SJSA1 (cell line): Measurements from ENCODE around the gene TRIP11. TPM values are rescaled to one million over a fixed set of nuclear protein-coding genes. Genes with fewer than 3 reads are reported as not detected.

Source experiments
- DNase-seq, 2 experiments: peaks; one replicate each; pipeline ENCODE4 v3.0.0-alpha.2; 2015 to 2020; ENCODE audit warnings: low spot score in 2 of 2, low read depth in 1 of 2
- H3K27ac ChIP-seq: fragments of 250-450 bp; sonication (Bioruptor Pico); 2 replicates; pipeline ENCODE4 v1.5.1; 2020; ENCODE audit warnings: mild to moderate bottlenecking, moderate library complexity
- H3K27me3 ChIP-seq: fragments of 250-450 bp; sonication (Bioruptor Pico); replicated peaks from 2 replicates; pipeline ENCODE4 v1.5.1; 2020; ENCODE audit warnings: mild to moderate bottlenecking, moderate library complexity
- H3K36me3 ChIP-seq: fragments of 250-450 bp; sonication (Bioruptor Pico); 2 replicates; pipeline ENCODE4 v1.5.1; 2020; ENCODE audit warnings: mild to moderate bottlenecking
- H3K4me1 ChIP-seq: fragments of 250-450 bp; sonication (Bioruptor Pico); replicated peaks from 2 replicates; pipeline ENCODE4 v1.6.1; 2021; ENCODE audit warnings: mild to moderate bottlenecking
- H3K4me3 ChIP-seq: fragments of 250-450 bp; sonication (Bioruptor Pico); 2 replicates; pipeline ENCODE4 v1.5.1; 2020; ENCODE audit warnings: mild to moderate bottlenecking
- H3K9me3 ChIP-seq: fragments of 250-450 bp; sonication (Bioruptor Pico); replicated peaks from 2 replicates; pipeline ENCODE4 v1.5.1; 2020; ENCODE audit warnings: mild to moderate bottlenecking
- total RNA-seq: library from RNA; depleted of rRNA; stranded (reverse); fragments of >200 nt; shearing (Covaris generic); gene quantifications from 2 replicates; pipeline ENCODE4 v1.2.3, GENCODE V29; 2014

The TRIP11 gene
- total RNA-seq, 1 experiment from 2014 or later, result 25.0 TPM

- peak in 1 of 2 experiments; percentile 39 for DNase-seq
- Histone ChIP-seq H3K9me3 (no peaks in the 10 kb centered on the region), H3K36me3 (peaks cover 42% of the 10 kb centered on the region), H3K4me3 (no peak overlapping the region), H3K27ac (no peak overlapping the region), H3K4me1 (no peaks in the 10 kb centered on the region), H3K27me3 (no peaks in the 10 kb centered on the region)
These were observed 42.9 kb downstream of the TRIP11 start for GRCh38 chr14:91996948-91997371.

- H3K36me3 ChIP-seq, result peaks cover 53% of the 10 kb centered on the region
These were observed 52.7 kb downstream of the TRIP11 start for GRCh38 chr14:91987192-91987591.

GRCh38 chr14:91985521-91986255, 54.2 kb downstream of the TRIP11 start:
- DNase-seq, result no peak
- no peaks in the 10 kb centered on the region for H3K27me3 ChIP-seq
- peaks cover 43% of the 10 kb centered on the region for H3K36me3 ChIP-seq
- H3K9me3 ChIP-seq, result no peaks in the 10 kb centered on the region
- H3K4me1 ChIP-seq, result no peaks in the 10 kb centered on the region
- no peak overlapping the region for H3K4me3 ChIP-seq
- H3K27ac ChIP-seq, result no peak overlapping the region

More at GRCh38 chr14:91987192-91987591, 52.7 kb downstream of the TRIP11 start:
- no peaks in the 10 kb centered on the region for H3K27me3 ChIP-seq
- DNase-seq, result no peak
- no peak overlapping the region for H3K4me3 ChIP-seq
- H3K9me3 ChIP-seq, result no peaks in the 10 kb centered on the region
- H3K27ac ChIP-seq, result no peak overlapping the region
- no peaks in the 10 kb centered on the region for H3K4me1 ChIP-seq

GRCh38 chr14:91985008-91985407, 54.9 kb downstream of the TRIP11 start:
- no peaks in the 10 kb centered on the region; the same call in 1 of the 2 replicates for H3K4me1 ChIP-seq
- no peaks in the 10 kb centered on the region for H3K27me3 ChIP-seq
- peaks cover 43% of the 10 kb centered on the region for H3K36me3 ChIP-seq
- no peak overlapping the region for H3K27ac ChIP-seq
- H3K4me3 ChIP-seq, result no peak overlapping the region
- no peaks in the 10 kb centered on the region for H3K9me3 ChIP-seq
- DNase-seq, result no peak

GRCh38 chr14:91983588-91983987, 56.3 kb downstream of the TRIP11 start:
- Histone ChIP-seq H3K9me3 (no peaks in the 10 kb centered on the region), H3K4me3 (no peak overlapping the region), H3K27ac (no peak overlapping the region), H3K4me1 (no peaks in the 10 kb centered on the region; the same call in 1 of the 2 replicates), H3K36me3 (peaks cover 34% of the 10 kb centered on the region), H3K27me3 (no peaks in the 10 kb centered on the region)
- no peak for DNase-seq

GRCh38 chr14:91980157-91980556, 59.7 kb downstream of the TRIP11 start:
- Histone ChIP-seq H3K4me3 (no peak overlapping the region), H3K4me1 (no peaks in the 10 kb centered on the region; the same call in 1 of the 2 replicates), H3K9me3 (no peaks in the 10 kb centered on the region), H3K36me3 (peaks cover 12% of the 10 kb centered on the region; the same call in 1 of the 2 replicates), H3K27ac (no peak overlapping the region), H3K27me3 (no peaks in the 10 kb centered on the region)
- peak in 1 of 2 experiments; percentile 12 for DNase-seq

- no peaks in the 10 kb centered on the region; the same call in 1 of the 2 replicates for H3K4me1 ChIP-seq
- no peak for DNase-seq
- no peaks in the 10 kb centered on the region for H3K9me3 ChIP-seq
- peaks cover 20% of the 10 kb centered on the region; the same call in 1 of the 2 replicates for H3K36me3 ChIP-seq
- H3K27me3 ChIP-seq, result no peaks in the 10 kb centered on the region
- no peak overlapping the region for H3K4me3 ChIP-seq
- H3K27ac ChIP-seq, result no peak overlapping the region
These were observed 62.0 kb downstream of the TRIP11 start for GRCh38 chr14:91977884-91978283.

GRCh38 chr14:91975763-91976162, 64.1 kb downstream of the TRIP11 start:
- no peaks in the 10 kb centered on the region; the same call in 1 of the 2 replicates for H3K4me1 ChIP-seq
- peaks cover 31% of the 10 kb centered on the region for H3K36me3 ChIP-seq
- no peak overlapping the region for H3K4me3 ChIP-seq
- no peak overlapping the region for H3K27ac ChIP-seq
- H3K9me3 ChIP-seq, result no peaks in the 10 kb centered on the region
- H3K27me3 ChIP-seq, result no peaks in the 10 kb centered on the region
- DNase-seq, result no peak

- Histone ChIP-seq H3K27me3 (no peaks in the 10 kb centered on the region), H3K9me3 (no peaks in the 10 kb centered on the region), H3K4me1 (no peaks in the 10 kb centered on the region), H3K27ac (no peak overlapping the region), H3K4me3 (no peak overlapping the region), H3K36me3 (peaks cover 40% of the 10 kb centered on the region)
- no peak for DNase-seq
These were observed 68.6 kb downstream of the TRIP11 start for GRCh38 chr14:91971188-91971778.

GRCh38 chr14:91968280-91968679, 71.6 kb downstream of the TRIP11 start:
- Histone ChIP-seq H3K4me1 (no peaks in the 10 kb centered on the region), H3K4me3 (no peak overlapping the region), H3K27ac (no peak overlapping the region), H3K36me3 (peaks cover 26% of the 10 kb centered on the region), H3K9me3 (no peaks in the 10 kb centered on the region), H3K27me3 (no peaks in the 10 kb centered on the region)
- DNase-seq, result no peak

GRCh38 chr14:91964724-91965123, 75.1 kb downstream of the TRIP11 start:
- no peak for DNase-seq
- H3K9me3 ChIP-seq, result no peaks in the 10 kb centered on the region
- H3K36me3 ChIP-seq, result peaks cover 8% of the 10 kb centered on the region
- H3K27ac ChIP-seq, result no peak overlapping the region
- no peaks in the 10 kb centered on the region for H3K4me1 ChIP-seq
- H3K27me3 ChIP-seq, result no peaks in the 10 kb centered on the region
- no peak overlapping the region for H3K4me3 ChIP-seq

- H3K27me3 ChIP-seq, result no peaks in the 10 kb centered on the region
- peaks cover 8% of the 10 kb centered on the region for H3K36me3 ChIP-seq
- H3K4me1 ChIP-seq, result no peaks in the 10 kb centered on the region
- H3K27ac ChIP-seq, result no peak overlapping the region
- no peak overlapping the region for H3K4me3 ChIP-seq
- no peak for DNase-seq
- no peaks in the 10 kb centered on the region for H3K9me3 ChIP-seq
These were observed 75.8 kb downstream of the TRIP11 start for GRCh38 chr14:91964011-91964410.

- Histone ChIP-seq H3K27ac (no peak overlapping the region), H3K4me3 (no peak overlapping the region), H3K27me3 (no peaks in the 10 kb centered on the region), H3K36me3 (peaks cover 3% of the 10 kb centered on the region), H3K9me3 (no peaks in the 10 kb centered on the region), H3K4me1 (no peaks in the 10 kb centered on the region)
- no peak for DNase-seq
These were observed 76.4 kb downstream of the TRIP11 start for GRCh38 chr14:91963465-91963864.
